ENCODE results near the gene DGKI.

DGKI gene

GRCh38 chr7:137523171-137523570 is 323.6 kb downstream of the DGKI start:
- DNase-seq, result no peak

- no peak for DNase-seq
Observed at GRCh38 chr7:137521451-137521850, 325.3 kb downstream of the DGKI start.

DNA sequence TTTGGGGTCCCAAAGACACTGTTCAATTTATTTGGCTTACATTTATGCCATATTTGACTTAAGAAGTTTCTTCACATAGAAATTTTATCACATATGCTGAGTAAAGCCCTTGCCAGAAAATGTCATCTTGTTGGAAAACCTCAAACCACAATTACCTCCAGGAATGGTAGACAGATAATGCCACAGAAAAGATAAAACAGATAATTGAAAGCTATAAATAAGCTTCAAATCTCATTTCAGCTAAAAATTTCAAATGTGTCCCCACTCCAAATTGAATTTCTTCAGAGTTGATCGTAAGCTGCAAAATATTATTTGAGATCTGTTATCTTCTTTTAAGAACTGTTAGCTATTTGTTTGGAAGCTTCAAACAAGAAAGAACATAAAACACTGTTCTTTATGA is 326.8 kb downstream of the DGKI start:
- no peak for DNase-seq

DNA sequence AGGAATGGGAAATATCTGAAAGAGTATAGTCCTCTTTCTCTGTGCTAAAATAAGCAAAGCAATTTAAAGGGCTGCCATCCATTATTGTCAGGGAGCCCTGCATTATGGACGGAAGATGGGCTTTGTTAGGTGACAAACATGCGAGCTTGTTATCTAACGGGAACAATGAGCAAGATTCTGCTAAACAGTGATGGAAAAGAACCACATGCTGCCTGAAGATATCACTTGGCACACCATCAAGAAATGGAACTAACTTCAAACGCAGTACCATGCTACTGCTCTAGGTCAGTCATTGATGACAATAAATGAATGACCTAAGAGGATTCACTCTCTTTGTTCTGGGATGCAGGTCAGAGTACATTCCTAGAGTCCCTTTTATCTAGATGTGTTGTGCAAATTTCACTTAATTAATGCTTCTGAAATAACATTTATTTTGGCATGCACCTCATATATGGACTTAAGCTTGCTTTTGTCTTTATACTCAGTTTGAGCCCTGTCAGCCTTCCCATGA is 327.5 kb downstream of the DGKI start:
- DNase-seq, result no peak

- no peak for DNase-seq
Observed at GRCh38 chr7:137513091-137513490, 333.7 kb downstream of the DGKI start.

DNA sequence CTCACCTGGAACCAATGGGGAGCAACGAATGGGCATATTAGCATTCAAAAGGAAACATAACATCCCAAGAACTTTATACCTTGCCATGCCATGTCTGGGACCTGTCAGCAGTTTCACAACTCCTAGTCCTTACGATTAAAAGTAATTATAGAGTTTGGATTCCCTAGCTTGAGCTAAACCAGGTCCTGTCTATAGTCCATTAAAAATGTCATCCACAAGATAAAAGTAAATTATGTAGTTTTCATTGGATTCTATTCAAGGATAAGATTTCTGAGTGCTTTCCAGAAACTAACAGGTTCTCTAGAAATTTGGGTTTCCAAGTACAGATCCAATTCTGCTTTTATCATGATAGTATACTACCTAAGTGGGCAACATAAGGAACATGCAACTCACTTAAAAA is 339.7 kb downstream of the DGKI start:
- DNase-seq, result no peak

DNA sequence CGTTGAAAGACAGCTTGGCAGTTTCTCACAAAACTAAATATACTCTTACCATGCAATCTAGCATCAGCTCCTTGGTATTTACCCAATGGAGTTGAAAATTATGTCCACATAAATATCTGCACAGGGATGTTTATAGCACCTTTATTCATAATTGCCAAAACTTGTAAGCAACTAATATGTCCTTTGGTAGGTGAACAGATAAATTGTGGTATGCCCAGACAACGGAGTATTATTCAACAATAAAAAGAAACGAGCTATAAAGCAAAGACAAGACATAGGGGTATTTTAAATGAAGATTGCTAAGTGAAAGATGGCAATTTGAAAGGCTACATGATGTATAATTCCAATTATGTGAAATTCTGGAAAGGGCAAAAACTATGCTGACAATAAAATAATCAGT is 340.7 kb downstream of the DGKI start:
- no peak for DNase-seq

DNA sequence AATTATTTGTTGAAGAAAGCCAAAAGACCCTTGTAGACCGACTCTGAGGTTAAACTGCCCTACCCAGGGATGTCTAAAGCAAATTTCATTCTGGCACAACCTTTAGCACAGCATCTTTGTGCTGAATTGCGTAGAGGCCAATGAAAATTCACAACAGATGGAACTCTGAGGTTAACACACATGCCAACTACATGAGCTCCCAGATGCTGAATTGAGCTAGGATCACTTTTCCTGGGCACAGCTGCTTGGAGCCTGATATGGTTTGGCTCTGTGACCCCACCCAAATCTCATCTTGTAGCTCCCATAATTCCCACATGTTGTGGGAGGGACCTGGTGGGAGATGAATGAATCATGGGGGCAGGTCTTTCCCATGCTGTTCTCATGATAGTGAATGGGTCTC is 345.2 kb downstream of the DGKI start:
- no peak for DNase-seq

GRCh38 chr7:137492889-137493288 is 353.9 kb downstream of the DGKI start:
- no peak for DNase-seq

- no peak for DNase-seq
Observed at GRCh38 chr7:137489880-137490279, 356.9 kb downstream of the DGKI start.

GRCh38 chr7:137488038-137488437 is 358.7 kb downstream of the DGKI start:
- DNase-seq, result no peak

- DNase-seq, result no peak
Observed at GRCh38 chr7:137485818-137486217, 361.0 kb downstream of the DGKI start.

GRCh38 chr7:137484326-137484725 is 362.4 kb downstream of the DGKI start:
- no peak for DNase-seq

DNA sequence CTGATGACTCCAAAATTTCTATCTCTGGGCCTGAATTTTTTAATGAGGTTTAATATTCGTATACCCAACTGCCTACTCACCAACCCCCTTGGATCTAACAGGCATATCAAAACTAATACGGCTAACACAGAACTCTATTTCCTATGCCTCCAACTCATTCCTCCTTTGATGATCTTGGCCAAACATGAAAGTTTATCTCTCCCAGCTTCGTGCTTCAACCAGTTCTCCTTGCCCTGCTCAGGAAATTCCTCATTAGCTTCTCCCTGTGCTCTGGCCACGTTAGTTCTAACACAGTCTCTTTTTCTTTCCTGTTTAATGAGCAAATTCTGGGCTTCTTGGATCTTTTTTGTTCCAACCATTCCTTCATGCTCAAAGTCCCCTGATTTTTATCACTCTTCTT is 364.3 kb downstream of the DGKI start:
- DNase-seq, result no peak

DNA sequence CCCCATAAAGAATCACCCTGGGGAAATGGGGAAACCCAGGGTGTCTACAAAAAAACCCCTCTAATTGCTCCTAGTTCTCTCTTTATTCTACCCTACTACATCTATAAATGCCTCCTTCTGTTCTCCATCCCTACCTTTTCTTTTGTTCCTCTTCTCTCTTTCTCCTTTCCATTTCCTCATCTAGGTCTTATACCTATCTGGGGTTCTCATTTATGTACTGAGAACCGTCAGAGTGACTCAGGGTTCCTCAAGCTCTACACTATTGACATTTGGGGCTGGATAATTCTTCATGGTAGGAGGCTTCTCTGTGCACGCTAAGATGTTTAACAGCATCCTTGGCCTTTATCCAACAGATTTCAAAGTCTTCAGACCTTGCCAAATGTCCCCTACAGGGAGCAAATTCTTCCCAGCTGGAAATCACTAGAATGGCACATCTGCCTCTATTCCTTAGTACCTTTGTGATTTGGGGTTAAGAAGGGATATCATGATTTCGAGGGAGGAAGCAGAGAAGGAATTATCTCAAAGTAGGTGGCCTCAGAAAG is 365.9 kb downstream of the DGKI start:
- DNase-seq, result no peak

- no peak for DNase-seq
Observed at GRCh38 chr7:137480401-137480800, 366.4 kb downstream of the DGKI start.

DNA sequence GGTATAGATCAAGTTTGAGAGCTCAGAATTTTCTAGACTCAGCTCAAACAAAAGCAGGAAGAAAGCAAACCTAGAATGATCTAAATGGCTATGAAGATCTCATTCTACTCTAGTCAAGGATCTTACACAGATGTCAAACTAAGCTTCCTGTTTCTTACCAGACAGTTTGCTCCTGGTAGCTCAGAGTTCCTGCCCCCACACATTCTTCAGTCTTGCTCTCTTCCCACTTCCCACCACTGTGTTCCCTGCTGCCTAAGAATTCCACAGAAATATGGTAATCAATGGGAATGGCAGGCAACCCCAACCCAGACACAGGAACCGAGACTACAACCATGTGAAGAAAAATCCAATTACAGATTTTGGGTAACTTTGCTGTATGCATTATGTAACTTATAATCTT is 369.8 kb downstream of the DGKI start:
- no peak for DNase-seq

- DNase-seq, result no peak
Observed at GRCh38 chr7:137475966-137476365, 370.8 kb downstream of the DGKI start.

DNA sequence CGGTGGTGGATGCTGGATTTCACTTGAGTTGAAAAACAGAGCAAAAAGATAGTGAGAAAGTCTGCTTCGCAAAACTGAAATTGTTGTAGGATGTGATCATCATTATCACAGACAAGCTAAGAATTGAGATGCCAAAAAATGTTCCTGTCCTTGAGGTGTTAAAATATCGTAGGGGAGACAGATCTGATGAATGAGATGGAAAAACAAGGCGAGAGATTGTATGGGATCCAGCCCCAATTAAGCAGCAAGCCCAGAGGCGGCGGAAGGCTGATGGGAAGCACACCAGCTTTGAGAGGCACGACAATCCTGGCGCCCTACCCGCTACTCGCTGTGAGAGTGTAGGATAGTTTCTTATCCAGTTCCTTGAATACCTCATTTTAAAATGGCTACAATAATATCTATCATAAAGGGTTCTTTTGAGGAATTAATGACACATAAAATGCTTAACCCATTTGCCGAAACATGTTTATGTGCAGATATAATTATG is 372.2 kb downstream of the DGKI start:
- DNase-seq, result no peak

DNA sequence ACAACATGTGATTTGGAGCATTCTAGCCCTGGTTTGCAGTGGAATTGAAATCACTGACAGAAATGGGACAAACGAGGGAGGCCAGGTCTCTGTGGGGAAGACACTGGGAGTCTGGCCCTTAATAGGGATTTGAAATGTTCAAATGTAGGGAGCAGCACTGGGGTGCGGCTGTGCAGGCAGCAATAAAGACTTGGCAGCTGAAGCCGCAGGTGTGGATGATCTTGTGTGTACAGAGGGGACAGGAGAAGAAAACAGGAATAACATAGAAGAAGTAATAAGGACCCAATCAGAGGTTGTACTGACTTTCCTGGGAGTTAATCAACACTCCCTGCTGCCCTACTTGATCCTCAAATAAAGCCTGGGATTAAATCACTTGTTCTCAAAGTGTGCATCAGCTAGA is 375.6 kb downstream of the DGKI start:
- DNase-seq, result no peak

DNA sequence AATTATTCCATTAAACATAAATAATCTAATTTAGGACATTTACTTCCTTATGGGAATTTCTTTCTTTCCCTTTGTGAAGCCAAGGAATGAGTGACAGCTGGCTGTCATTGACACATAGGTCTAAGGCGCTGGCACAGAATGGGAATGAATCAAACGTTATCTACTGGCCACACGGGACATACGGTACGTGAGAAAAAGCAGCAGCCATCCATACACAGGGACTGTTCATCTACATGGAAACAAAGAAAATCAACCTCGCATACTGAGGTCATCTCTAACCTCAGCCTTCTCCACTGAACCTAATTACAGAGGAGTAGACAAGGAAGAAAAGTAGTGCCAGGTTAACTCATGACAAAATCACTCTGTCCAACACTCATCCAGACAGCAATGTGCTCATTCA is 376.9 kb downstream of the DGKI start:
- no peak for DNase-seq

DNA sequence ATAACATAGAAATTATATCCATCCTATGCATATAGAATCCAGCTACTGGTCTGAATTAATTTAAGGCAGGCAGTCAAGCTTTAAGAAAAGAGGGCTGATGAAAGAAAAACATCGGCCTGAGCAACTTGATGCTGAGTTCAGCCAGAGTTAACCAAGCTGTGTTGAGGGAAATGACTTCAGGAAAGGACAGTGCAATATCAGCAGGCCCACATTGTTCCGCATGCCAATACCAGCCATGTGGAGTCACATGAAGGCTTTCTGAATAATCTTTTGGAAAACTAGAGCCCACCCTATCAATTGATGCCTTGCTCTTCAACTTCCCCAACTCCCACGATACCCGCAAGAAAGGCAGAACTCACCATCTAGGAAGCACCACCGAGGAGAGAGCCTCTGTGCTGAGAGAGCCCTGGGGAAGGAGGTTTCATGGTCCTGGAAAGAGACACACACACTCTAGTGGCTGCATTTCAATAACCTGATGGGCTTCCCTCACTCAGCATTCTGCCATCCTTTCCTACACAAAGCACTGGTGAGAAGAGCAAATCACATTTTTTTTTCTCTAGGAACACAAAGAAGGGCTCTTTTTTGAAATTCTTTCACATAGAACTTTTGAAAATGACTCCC is 377.5 kb downstream of the DGKI start:
- no peak for DNase-seq

- DNase-seq, result no peak
Observed at GRCh38 chr7:137462847-137463246, 383.9 kb downstream of the DGKI start.

DNA sequence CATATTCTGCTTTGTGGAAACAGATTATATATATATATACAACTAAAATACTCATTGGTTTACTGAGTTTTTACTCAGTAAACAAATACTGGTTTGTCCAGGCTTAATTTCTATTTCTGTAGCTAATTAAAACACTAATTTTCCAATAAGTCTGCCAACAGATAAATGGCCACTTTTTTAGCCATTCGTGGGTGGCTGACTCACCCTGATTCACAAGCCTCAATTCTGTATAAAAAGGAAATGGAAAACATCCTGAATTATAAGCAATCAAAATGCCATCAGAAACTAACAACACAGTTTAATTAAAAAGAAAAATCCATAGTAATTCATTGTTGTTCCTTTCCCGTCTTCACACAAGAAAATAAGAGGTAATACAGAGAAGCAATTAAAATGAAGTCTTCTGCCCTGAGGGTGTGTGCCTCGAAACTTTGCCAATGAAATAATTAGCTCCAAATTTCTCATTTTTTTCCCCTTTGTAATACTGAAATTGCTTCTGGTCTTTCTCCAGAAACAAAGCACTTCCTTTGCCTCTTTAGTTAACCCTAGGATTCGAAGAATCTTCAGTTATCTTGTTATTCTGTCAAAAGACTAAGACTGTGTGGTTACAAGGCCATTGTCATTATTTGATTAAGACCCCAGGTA is 384.6 kb downstream of the DGKI start:
- DNase-seq, result no peak

GRCh38 chr7:137458399-137458798 is 388.4 kb downstream of the DGKI start:
- no peak for DNase-seq
